Measurements from ENCODE around the gene AGBL4. TPM values are rescaled to one million over a fixed set of nuclear protein-coding genes. Genes with fewer than 3 reads are reported as not detected.

The AGBL4 gene
- total and polyA plus RNA-seq, 9 of the 15 experiments (the other 6 are each of a cell fraction or from before 2014, with no cell fraction given) = 0.11 TPM; not detected in 7

DNA sequence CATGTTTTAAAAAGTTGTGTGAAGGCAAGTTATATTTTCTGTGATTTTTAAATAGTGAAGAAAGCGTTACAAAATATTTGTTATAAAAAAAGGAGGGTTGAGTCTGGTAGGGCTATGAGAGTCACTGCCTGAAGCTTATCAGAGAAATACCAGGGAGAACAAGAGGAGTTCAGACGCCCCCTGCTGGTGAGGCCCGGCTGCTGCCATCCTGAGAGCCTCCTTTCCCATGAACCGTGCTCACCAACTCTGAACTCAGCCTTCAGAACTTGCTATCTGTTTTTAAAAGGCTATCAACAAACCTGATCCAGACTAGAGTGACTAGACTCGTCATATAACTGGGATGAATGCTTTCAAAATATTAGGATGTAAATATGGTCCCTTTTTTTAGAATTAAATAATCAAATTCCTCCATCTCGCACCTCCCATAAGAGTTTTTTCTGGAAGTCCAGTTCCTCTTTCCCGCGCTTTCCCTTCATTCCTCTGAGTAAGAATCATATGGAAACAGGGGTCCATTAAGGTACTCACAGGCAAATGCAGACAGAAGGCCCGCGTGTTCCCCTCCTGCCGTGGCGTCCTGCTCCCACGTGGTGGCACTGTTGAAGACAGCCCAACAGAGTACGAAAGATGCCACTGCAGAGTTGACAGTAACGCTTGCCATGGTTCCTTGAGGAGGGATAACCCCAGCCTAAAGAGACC lies 1525.5 kb downstream of the AGBL4 start (continued):
- TF ChIP-seq, protein P1, sequence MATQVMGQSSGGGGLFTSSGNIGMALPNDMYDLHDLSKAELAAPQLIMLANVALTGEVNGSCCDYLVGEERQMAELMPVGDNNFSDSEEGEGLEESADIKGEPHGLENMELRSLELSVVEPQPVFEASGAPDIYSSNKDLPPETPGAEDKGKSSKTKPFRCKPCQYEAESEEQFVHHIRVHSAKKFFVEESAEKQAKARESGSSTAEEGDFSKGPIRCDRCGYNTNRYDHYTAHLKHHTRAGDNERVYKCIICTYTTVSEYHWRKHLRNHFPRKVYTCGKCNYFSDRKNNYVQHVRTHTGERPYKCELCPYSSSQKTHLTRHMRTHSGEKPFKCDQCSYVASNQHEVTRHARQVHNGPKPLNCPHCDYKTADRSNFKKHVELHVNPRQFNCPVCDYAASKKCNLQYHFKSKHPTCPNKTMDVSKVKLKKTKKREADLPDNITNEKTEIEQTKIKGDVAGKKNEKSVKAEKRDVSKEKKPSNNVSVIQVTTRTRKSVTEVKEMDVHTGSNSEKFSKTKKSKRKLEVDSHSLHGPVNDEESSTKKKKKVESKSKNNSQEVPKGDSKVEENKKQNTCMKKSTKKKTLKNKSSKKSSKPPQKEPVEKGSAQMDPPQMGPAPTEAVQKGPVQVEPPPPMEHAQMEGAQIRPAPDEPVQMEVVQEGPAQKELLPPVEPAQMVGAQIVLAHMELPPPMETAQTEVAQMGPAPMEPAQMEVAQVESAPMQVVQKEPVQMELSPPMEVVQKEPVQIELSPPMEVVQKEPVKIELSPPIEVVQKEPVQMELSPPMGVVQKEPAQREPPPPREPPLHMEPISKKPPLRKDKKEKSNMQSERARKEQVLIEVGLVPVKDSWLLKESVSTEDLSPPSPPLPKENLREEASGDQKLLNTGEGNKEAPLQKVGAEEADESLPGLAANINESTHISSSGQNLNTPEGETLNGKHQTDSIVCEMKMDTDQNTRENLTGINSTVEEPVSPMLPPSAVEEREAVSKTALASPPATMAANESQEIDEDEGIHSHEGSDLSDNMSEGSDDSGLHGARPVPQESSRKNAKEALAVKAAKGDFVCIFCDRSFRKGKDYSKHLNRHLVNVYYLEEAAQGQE (IDR thresholded peaks at IDR 0.05; ENCODE audit: borderline replicate concordance) = peak; percentile 35; the same call in 1 of the 2 replicates
- TF ChIP-seq, protein P1 (CRISPR knock-in tag; IDR thresholded peaks at IDR 0.05; ENCODE audit: low read depth) = no peak
- TF ChIP-seq HCFC1 (IDR thresholded peaks at IDR 0.05; ENCODE audit: low read depth, low read length) (no peak), SREBF1 (IDR thresholded peaks at IDR 0.05; ENCODE audit: borderline replicate concordance, low read depth, low read length) (no peak), DIDO1 (tag; IDR thresholded peaks at IDR 0.05; ENCODE audit: low read depth) (no peak), PRDM10 (IDR thresholded peaks at IDR 0.05; ENCODE audit: partially characterized antibody) (no peak), CSDE1 (IDR thresholded peaks at IDR 0.05) (no peak)
- TF ChIP-seq, protein P2, sequence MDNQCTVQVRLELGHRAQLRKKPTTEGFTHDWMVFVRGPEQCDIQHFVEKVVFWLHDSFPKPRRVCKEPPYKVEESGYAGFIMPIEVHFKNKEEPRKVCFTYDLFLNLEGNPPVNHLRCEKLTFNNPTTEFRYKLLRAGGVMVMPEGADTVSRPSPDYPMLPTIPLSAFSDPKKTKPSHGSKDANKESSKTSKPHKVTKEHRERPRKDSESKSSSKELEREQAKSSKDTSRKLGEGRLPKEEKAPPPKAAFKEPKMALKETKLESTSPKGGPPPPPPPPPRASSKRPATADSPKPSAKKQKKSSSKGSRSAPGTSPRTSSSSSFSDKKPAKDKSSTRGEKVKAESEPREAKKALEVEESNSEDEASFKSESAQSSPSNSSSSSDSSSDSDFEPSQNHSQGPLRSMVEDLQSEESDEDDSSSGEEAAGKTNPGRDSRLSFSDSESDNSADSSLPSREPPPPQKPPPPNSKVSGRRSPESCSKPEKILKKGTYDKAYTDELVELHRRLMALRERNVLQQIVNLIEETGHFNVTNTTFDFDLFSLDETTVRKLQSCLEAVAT (IDR thresholded peaks at IDR 0.05) = no peak
- TF ChIP-seq, protein P3, sequence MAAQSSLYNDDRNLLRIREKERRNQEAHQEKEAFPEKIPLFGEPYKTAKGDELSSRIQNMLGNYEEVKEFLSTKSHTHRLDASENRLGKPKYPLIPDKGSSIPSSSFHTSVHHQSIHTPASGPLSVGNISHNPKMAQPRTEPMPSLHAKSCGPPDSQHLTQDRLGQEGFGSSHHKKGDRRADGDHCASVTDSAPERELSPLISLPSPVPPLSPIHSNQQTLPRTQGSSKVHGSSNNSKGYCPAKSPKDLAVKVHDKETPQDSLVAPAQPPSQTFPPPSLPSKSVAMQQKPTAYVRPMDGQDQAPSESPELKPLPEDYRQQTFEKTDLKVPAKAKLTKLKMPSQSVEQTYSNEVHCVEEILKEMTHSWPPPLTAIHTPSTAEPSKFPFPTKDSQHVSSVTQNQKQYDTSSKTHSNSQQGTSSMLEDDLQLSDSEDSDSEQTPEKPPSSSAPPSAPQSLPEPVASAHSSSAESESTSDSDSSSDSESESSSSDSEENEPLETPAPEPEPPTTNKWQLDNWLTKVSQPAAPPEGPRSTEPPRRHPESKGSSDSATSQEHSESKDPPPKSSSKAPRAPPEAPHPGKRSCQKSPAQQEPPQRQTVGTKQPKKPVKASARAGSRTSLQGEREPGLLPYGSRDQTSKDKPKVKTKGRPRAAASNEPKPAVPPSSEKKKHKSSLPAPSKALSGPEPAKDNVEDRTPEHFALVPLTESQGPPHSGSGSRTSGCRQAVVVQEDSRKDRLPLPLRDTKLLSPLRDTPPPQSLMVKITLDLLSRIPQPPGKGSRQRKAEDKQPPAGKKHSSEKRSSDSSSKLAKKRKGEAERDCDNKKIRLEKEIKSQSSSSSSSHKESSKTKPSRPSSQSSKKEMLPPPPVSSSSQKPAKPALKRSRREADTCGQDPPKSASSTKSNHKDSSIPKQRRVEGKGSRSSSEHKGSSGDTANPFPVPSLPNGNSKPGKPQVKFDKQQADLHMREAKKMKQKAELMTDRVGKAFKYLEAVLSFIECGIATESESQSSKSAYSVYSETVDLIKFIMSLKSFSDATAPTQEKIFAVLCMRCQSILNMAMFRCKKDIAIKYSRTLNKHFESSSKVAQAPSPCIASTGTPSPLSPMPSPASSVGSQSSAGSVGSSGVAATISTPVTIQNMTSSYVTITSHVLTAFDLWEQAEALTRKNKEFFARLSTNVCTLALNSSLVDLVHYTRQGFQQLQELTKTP (IDR thresholded peaks at IDR 0.05; ENCODE audit: low read depth in 1 of 2, partially characterized antibody in 2 of 2) = no peak
